Sigmoid colon (tissue), 7 donors: ENCODE measurements around the gene MED13L. TPM values are rescaled to one million over a fixed set of nuclear protein-coding genes. Genes with fewer than 3 reads are reported as not detected.

Experiments
- DNase-seq: peaks from one replicate; pipeline ENCODE4 v3.0.0-alpha.2; 2019
- H3K27ac ChIP-seq, 4 donors: fragments of 200-600 bp; sonication (generic); one replicate each; pipeline ENCODE4 v1.5.1; 2016 to 2019; ENCODE audit warnings: mild to moderate bottlenecking in 1 of 4
- H3K27me3 ChIP-seq, 3 donors: fragments of 200-600 bp; sonication (generic); one replicate each; pipeline ENCODE4 v1.5.1; 2019; ENCODE audit warnings: mild to moderate bottlenecking in 1 of 3
- H3K36me3 ChIP-seq, 4 donors: fragments of 200-600 bp; sonication (generic); one replicate each; pipeline ENCODE4 v1.5.1; 2016 to 2019
- H3K4me1 ChIP-seq, 4 donors: fragments of 200-600 bp; sonication (generic); one replicate each; pipeline ENCODE4 v1.5.1; 2017 to 2019
- H3K4me3 ChIP-seq, 4 donors: fragments of 200-600 bp; sonication (generic); one replicate each; pipeline ENCODE4 v1.5.1; 2017 to 2019; ENCODE audit warnings: mild to moderate bottlenecking in 2 of 4, moderate library complexity in 1 of 4
- H3K9me3 ChIP-seq, 4 donors: fragments of 200-600 bp in 3 of 4; sonication (generic) in 3 of 4; one replicate each; pipeline versions ENCODE4 v1.5.1 to v1.6.1; 2013 to 2019
- EP300 ChIP-seq, 4 donors: sonication (generic); formaldehyde crosslinking; IDR thresholded peaks; one replicate each; pipeline ENCODE4 v1.6.1; 2017; ENCODE audit warnings: antibody characterized with exemption in 4 of 4
- POLR2A ChIP-seq, 2 donors: fragments of 450-650 bp; IDR thresholded peaks; one replicate each; pipeline ENCODE4 v1.6.1; 2016; ENCODE audit warnings: antibody characterized with exemption in 2 of 2, mild to moderate bottlenecking in 2 of 2, moderate library complexity in 2 of 2
- POLR2AphosphoS5 ChIP-seq, 4 donors: sonication (generic); formaldehyde crosslinking; IDR thresholded peaks; one replicate each; pipeline ENCODE4 v1.6.1; 2017; ENCODE audit warnings: antibody characterized with exemption in 4 of 4
- WGBS, 2 donors: extraction: QIAGEN DNeasy Blood & Tissue Kit; methylation state at CpG; one replicate each; pipeline ENCODE4 v1.1.7; 2013; 5-methylcytosine and 5-hydroxymethylcytosine counted together
- intact Hi-C: fragments of 100-400 bp; cut with DNase I; formaldehyde crosslinking; loops from one replicate; pipeline ENCODE4 v1.15.1; 2023
- polyA plus RNA-seq, 3 donors: library from polyadenylated mRNA; stranded (reverse); fragments of 200-250 nt; gene quantifications; one replicate each; pipeline ENCODE4 v1.2.3, GENCODE V29; 2013
- total RNA-seq, 4 donors: library from RNA; depleted of rRNA; stranded (reverse); fragments of >200 nt; gene quantifications; one replicate each; pipeline ENCODE4 v1.1.0, GENCODE V29; 2016
- TF ChIP-seq, protein P1 (sequence below), 4 experiments: fragments of 450-650 bp in 3 of 4; fragments of 200-600 bp in 1 of 4; IDR thresholded peaks; one replicate each; pipeline ENCODE4 v1.5.1; 2016 to 2019; ENCODE audit warnings: antibody characterized with exemption in 4 of 4, mild to moderate bottlenecking in 3 of 4, moderate library complexity in 2 of 4
- donor health status: healthy with polysubstance abuse.
- donor health status: Bipolar disorder and iron deficiency.
- donor health status: healthy.

MED13L gene
- total and polyA plus RNA-seq, 7 donors, result 12.5 to 246 (median 151) TPM

DNA sequence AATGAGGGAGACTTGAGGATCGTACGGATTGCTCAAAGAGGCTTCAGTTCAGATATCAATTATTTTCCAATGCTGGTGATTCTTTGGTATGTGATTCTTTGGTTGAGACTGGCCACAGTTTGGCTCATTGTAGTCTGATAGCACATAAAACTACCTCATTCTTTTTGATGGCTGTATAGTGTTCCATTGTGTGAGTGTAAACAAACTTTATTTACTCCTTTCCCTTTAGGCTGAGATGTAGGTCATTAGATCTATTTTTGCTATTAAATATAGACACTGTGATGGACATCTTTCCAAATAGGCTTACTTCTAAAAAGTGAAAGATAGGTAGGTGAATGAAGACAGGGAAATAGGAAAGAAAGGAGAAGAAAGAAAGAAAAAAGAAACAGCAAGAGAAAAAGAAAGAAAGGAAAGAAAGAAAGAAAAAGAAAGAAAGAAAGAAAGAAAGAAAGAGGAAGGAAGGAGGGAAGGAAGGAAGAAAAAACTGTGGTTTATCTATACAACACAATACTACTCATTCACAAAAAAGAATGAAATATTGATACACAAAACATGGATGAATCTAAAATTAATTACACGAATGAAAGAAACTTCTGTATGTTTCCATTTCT, 19.8 kb upstream of the MED13L start:
- intact Hi-C loops, result no loop called here

DNA sequence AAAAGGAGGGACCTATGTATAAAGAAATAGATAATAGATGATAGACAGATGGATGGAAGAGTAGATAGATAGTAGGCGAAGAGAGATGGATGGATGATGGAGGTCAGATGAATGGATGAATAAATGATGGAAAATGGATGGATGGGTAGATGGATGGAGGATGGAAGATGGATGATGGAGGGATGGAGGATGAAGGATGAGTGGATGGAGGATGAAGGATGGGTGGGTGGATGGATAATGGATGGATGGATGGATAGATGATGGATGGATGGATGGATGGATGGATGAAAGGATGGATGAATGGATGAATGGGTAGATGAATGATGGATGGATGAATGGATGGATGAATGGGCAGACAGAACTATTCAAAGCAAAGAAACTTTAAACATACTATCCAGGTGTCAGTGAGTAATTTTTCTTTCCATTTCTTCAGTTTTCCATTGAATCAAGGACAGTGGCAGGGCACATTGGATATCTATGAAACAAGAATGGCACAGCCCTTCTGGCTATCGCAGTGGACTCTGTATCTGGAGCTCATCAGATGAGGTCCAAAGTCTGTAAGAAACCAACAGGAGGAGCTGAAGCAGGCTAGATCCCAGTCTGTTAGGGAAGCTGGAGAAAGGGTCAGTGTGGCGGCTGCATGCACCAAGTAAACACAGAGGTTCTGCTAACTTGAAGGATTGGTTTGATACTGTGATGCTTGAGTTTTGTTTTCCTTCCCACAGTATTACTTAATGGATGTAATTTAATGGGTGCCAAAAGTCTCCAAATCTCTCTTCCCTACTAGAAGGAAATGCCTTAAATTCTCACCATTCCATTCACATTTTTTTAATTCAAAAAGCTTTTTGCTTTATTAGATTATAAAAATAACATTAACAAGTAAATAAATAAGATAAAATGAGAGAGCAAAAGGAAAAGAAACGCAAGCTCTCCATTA, 18.1 kb upstream of the MED13L start:
- intact Hi-C loops, result no loop called here

More for the DNA sequence above, 19.8 kb upstream of the MED13L start:
- peaks cover 0 to 30% (median 24%) of the 10 kb centered on the region in 4 donors for H3K4me1 ChIP-seq
- 91 to 92% methylated on average over 3 of the region's 3 CpGs for WGBS, 2 donors
- H3K27me3 ChIP-seq, result no peaks in the 10 kb centered on the region
- TF ChIP-seq EP300 (IDR thresholded peaks at IDR 0.05), result no peak
- no peak for TF ChIP-seq POLR2AphosphoS5 (IDR thresholded peaks at IDR 0.05)
- TF ChIP-seq, protein P1, sequence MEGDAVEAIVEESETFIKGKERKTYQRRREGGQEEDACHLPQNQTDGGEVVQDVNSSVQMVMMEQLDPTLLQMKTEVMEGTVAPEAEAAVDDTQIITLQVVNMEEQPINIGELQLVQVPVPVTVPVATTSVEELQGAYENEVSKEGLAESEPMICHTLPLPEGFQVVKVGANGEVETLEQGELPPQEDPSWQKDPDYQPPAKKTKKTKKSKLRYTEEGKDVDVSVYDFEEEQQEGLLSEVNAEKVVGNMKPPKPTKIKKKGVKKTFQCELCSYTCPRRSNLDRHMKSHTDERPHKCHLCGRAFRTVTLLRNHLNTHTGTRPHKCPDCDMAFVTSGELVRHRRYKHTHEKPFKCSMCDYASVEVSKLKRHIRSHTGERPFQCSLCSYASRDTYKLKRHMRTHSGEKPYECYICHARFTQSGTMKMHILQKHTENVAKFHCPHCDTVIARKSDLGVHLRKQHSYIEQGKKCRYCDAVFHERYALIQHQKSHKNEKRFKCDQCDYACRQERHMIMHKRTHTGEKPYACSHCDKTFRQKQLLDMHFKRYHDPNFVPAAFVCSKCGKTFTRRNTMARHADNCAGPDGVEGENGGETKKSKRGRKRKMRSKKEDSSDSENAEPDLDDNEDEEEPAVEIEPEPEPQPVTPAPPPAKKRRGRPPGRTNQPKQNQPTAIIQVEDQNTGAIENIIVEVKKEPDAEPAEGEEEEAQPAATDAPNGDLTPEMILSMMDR (IDR thresholded peaks at IDR 0.05), result no peak
- TF ChIP-seq POLR2A (IDR thresholded peaks at IDR 0.05), result no peak
- no peak for DNase-seq
- no peaks in the 10 kb centered on the region for H3K36me3 ChIP-seq
- no peak overlapping the region for H3K27ac ChIP-seq
- H3K4me3 ChIP-seq, result no peak overlapping the region
- no peaks in the 10 kb centered on the region for H3K9me3 ChIP-seq

DNA sequence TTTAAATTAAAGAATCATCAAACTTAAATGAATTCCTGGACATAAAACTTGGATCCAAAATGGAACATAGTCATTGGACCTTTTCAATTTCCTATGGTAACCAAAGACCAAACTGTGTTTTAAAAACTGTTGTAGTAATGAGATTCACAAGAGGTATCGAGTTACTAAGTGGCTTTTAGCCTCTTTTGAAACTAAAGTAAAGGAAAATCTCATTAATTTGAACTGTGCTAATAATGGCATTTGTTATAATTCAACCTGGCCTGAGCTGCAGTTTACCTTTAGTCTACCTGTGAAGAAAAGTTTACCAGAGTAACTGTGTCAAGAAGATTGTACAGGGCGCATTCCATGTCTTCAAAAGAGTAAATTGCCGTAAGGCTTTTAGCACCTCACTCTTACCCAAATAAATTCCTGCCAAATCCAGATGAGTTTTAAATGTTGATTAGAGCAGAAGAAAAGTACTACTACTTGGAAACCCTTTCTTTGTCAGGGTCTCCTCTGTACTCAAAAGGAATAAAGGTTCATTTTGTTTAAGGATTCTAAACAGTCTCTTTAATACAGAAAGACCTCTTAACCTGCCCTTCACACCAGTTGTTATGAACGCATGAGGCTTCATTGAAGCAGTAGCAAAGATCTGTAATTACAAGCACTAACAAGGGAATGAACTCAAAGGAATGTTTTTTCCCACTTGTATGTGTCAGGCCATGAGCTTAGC, 17.1 kb upstream of the MED13L start:
- no peaks in the 10 kb centered on the region for H3K36me3 ChIP-seq
- H3K9me3 ChIP-seq, result no peaks in the 10 kb centered on the region
- no peak overlapping the region for H3K27ac ChIP-seq
- intact Hi-C loops, result no loop called here
- H3K4me3 ChIP-seq, result no peak overlapping the region
- H3K27me3 ChIP-seq, result no peaks in the 10 kb centered on the region
- no peak for TF ChIP-seq POLR2A (IDR thresholded peaks at IDR 0.05)
- no peak for TF ChIP-seq POLR2AphosphoS5 (IDR thresholded peaks at IDR 0.05)
- TF ChIP-seq EP300 (IDR thresholded peaks at IDR 0.05), result no peak
- TF ChIP-seq, protein P1 (IDR thresholded peaks at IDR 0.05), result no peak
- WGBS, 2 donors, result 93 to 96% methylated on average over 4 of the region's 4 CpGs
- DNase-seq, result no peak
- peaks cover 0 to 18% (median 14%) of the 10 kb centered on the region in 4 donors for H3K4me1 ChIP-seq

More for the DNA sequence above, 18.1 kb upstream of the MED13L start:
- H3K27ac ChIP-seq, result no peak overlapping the region
- no peak overlapping the region for H3K4me3 ChIP-seq
- H3K9me3 ChIP-seq, result no peaks in the 10 kb centered on the region
- H3K36me3 ChIP-seq, result no peaks in the 10 kb centered on the region
- peaks cover 0 to 28% (median 23%) of the 10 kb centered on the region in 4 donors for H3K4me1 ChIP-seq
- WGBS, 2 donors, result 89 to 91% methylated on average over 4 of the region's 4 CpGs
- no peak for DNase-seq
- no peaks in the 10 kb centered on the region for H3K27me3 ChIP-seq
- TF ChIP-seq EP300 (IDR thresholded peaks at IDR 0.05) (no peak), POLR2AphosphoS5 (IDR thresholded peaks at IDR 0.05) (no peak), POLR2A (IDR thresholded peaks at IDR 0.05) (no peak)
- TF ChIP-seq, protein P1 (IDR thresholded peaks at IDR 0.05), result no peak

DNA sequence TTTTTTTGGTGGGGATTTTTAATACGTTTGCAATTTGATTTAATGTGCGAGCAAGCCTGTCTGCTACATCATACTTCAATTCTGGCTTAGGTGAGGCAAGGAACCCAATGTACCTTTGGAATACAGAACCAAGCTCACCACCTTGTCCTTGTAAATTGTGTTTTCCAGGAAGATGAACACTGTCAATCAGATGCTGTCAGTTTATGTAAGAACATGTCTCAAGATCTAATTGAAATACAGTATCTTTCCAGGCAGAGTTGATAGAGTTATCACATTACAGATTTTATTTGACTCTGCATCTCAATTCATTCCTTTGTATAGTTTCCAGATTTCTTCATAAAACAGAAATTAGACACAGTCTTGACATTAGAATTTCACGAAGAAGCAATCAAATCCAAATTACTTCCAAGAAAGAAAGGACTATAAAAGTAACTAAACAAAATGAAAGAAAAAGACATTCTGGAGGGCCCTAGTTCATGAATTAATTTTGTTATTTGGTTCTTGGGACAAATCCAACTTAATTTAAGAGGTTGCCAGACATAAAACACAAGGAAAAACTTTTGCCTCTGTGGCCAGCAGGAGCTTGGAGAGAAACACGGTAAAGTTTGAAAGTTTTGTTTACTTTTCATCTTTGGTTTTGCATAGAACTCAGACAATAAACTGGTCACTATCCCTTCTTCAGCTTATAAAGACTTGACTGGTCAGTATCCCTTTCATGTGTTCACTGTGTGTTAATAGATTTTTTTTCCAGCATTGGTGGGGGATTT, 16.4 kb upstream of the MED13L start:
- intact Hi-C loops, result no loop called here
- Histone ChIP-seq H3K9me3 (no peaks in the 10 kb centered on the region), H3K36me3 (no peaks in the 10 kb centered on the region), H3K4me3 (no peak overlapping the region), H3K27me3 (no peaks in the 10 kb centered on the region), H3K27ac (no peak overlapping the region), H3K4me1 (peaks cover 0 to 11% (median 7%) of the 10 kb centered on the region in 4 donors)
- DNase-seq, result no peak
- TF ChIP-seq, protein P1 (IDR thresholded peaks at IDR 0.05), result no peak
- no peak for TF ChIP-seq EP300 (IDR thresholded peaks at IDR 0.05)
- no peak for TF ChIP-seq POLR2AphosphoS5 (IDR thresholded peaks at IDR 0.05)
- no peak for TF ChIP-seq POLR2A (IDR thresholded peaks at IDR 0.05)
- 60 to 71% methylated on average over 4 of the region's 4 CpGs for WGBS, 2 donors
